Pericardium fibroblast (primary cell): ENCODE data around the gene SLC35E4. TPM values are rescaled to one million over a fixed set of nuclear protein-coding genes. Genes with fewer than 3 reads are reported as not detected.

Source experiments
- total RNA-seq: library from RNA; depleted of rRNA; stranded (reverse); fragments of >200 nt; gene quantifications from 2 replicates; pipeline ENCODE4 v1.2.3, GENCODE V29; 2015

Gene SLC35E4, protein sequence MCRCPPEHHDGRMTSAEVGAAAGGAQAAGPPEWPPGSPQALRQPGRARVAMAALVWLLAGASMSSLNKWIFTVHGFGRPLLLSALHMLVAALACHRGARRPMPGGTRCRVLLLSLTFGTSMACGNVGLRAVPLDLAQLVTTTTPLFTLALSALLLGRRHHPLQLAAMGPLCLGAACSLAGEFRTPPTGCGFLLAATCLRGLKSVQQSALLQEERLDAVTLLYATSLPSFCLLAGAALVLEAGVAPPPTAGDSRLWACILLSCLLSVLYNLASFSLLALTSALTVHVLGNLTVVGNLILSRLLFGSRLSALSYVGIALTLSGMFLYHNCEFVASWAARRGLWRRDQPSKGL
- 8.4 and 9.5 TPM in 2 replicates for total RNA-seq

DNA sequence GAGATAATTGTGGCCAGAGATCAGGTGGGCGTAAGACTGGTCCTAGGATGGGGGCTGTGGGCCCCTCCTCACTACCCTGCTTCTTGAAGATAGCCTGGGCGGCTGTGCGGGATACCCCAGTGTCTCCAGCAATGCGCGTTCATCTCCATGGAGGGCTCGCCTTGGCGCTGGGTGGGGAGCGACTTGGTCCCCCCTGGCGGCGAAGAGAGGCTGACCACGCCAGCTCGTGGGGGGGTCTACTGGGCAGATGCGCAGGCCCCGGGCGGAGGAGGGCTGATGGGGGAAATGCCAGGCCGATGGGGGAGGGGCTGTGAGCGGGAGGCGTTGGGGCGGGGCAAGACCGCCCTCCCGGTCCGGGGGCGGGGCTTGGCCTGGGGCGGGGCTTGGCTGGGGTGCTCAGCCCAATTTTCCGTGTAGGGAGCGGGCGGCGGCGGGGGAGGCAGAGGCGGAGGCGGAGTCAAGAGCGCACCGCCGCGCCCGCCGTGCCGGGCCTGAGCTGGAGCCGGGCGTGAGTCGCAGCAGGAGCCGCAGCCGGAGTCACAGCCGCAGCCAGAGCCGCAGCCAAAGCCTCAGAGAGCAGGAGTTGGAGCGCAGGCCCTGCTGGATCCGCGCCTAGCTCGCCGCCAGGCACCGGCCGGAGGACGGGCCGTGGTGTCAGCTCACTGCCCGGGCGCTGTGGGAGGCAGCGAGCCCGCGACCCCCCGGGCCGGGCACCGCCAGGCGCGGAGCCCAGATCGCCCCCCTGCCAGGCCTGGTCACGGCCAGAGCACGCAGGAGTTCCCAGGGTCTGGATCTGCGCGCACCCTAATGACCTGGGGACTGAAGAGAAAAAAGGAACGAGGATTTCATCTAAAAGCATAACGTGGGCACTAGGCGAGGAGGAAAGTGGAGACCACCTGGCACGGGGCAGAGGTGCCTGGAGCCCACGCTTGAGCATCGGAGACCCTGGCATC lies at the start of gene SLC35E4:
Gene SLC35E4, plus strand, starts transcription at position 509 of the 953 bp plus-strand sequence. CDS start 670 bp downstream, outside the sequence.

GRCh38 chr22:30591588-30592359 lies 43.8 kb upstream of the SLC35E4 start, which contains the start of gene PES1:
TSS of gene PES1 (minus strand) at chr22:30591910. CDS start at chr22:30591833, 77 bp downstream.

GRCh38 chr22:30606455-30607299 lies 28.9 kb upstream of the SLC35E4 start, which contains the start of gene TCN2:
TSS of gene TCN2 (plus strand) at chr22:30607174. CDS start at chr22:30607332, 158 bp downstream.

DNA sequence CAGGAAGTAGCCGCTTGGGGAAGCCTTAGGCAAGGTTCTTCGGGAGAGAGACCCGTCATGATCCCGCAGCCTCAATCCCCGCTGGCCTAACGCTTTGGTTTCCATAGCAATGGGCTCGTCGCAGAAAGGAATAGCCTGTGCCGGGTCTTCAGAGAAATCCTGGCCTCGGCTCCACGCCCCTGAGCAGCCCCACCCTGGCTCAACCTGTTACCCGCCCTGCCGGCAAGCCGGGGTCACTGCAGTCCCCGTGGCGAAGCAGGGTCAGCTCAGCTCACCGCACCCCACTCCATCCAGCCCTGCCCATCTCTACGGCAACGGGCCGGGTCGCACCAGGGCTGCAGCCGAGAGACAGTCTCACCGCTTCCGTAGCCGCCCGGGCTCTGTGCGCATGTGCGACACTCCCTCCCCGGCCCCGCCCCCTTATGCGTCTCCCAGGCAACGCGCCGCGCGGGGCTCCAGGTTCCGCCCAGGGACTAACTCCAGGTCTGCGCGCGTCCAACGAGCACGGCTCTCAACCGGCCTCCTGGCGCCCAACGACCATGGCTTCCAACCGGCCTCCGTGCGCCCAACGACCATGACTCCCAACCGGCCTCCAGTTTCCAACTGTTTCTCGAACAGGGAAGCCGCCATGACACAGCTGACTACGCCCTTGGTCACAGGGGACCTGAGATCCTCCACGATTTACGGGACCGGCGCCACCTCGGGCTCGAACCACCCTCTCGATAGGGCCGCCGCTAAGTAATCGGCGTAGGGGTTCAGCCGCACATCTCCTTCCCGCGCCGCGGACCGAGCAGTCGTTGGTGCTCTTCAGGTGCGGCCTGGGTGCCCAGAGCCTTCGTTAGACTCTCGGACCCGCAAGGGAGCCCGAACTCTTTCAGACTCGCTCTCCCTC lies 32.2 kb downstream of the SLC35E4 start, which contains the start of gene DUSP18:
Gene DUSP18, minus strand, starts transcription at position 382 of the 892 bp plus-strand sequence. CDS start 3,872 bp downstream, outside the sequence.

DNA sequence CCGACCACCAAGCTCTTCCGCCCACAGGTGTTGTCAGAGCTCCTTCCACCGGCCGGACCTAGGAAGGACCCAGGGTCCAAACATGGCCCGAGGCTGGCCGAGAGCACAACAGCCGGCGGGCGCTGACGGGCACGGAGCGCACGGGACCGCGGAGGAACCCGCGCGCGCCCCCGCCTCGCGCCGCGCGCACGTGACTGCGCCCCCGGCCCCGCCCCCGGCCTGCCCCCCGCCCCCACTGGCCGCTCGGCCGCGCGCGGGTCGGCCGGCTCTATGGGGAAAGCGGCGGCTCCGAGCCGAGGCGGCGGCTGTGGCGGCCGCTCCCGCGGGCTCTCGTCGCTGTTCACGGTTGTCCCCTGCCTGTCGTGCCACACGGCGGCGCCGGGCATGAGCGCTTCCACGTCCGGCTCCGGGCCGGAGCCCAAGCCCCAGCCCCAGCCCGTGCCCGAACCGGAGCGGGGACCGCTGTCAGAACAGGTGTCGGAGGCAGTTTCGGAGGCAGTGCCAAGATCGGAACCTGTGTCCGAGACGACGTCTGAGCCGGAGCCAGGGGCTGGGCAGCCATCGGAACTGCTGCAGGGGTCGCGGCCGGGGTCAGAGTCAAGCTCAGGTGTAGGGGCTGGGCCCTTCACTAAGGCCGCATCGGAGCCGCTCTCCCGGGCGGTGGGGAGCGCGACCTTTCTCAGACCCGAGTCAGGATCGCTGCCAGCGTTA lies 59.2 kb downstream of the SLC35E4 start, which contains the start of gene OSBP2:
Gene OSBP2, plus strand, starts transcription at position 235 of the 711 bp plus-strand sequence. Its CDS starts 36 bp downstream, at position 271.

Other genes starting within 250 kb of the SLC35E4 start
- gene RNF215, start 248.4 kb upstream of the SLC35E4 start, total RNA-seq: 17.5 and 25.2 TPM in 2 replicates
- 4.0 and 5.0 TPM in 2 replicates for gene SEC14L2, start 238.8 kb upstream of the SLC35E4 start, total RNA-seq
- 3.3 and 14.2 TPM in 2 replicates for gene MTFP1, start 210.0 kb upstream of the SLC35E4 start, total RNA-seq
- not detected in 2 replicates for gene SEC14L3, start 163.8 kb upstream of the SLC35E4 start, total RNA-seq
- not detected in 2 replicates for gene SEC14L4, start 130.1 kb upstream of the SLC35E4 start, total RNA-seq
- under 0.01 TPM in 1 of 2 replicates, not detected in the other for gene SEC14L6, start 89.0 kb upstream of the SLC35E4 start, total RNA-seq
- 0.12 TPM in 1 of 2 replicates, not detected in the other for gene GAL3ST1, start 61.1 kb upstream of the SLC35E4 start, total RNA-seq
- gene PES1, start 43.9 kb upstream of the SLC35E4 start, total RNA-seq: 54.1 and 63.2 TPM in 2 replicates
- gene TCN2, start 28.6 kb upstream of the SLC35E4 start, total RNA-seq: 32.9 and 43.2 TPM in 2 replicates
- 4.7 and 7.4 TPM in 2 replicates for gene DUSP18, start 32.1 kb downstream of the SLC35E4 start, total RNA-seq
- gene OSBP2, start 59.1 kb downstream of the SLC35E4 start, total RNA-seq: 1.5 and 2.0 TPM in 2 replicates